Mucosa of rectum (tissue), 2 donors: ENCODE results near the gene ENTPD2.

Experiments used
- H3K27ac ChIP-seq, 2 donors: one replicate each; pipeline ENCODE4 v1.7.0; 2013; ENCODE audit warnings: inconsistent platforms in 2 of 2, low read depth in 2 of 2, low read length in 2 of 2
- H3K27me3 ChIP-seq, 2 donors: one replicate each; pipeline ENCODE4 v1.7.0; 2013; ENCODE audit warnings: low read length in 2 of 2; ENCODE audit not compliant: control insufficient read depth in 2 of 2, insufficient read depth in 2 of 2
- H3K36me3 ChIP-seq, 2 donors: one replicate each; pipeline ENCODE4 v1.7.0; 2013; ENCODE audit warnings: low read length in 2 of 2; ENCODE audit not compliant: control insufficient read depth in 2 of 2, insufficient read depth in 2 of 2
- H3K4me1 ChIP-seq, 2 donors: one replicate each; pipeline ENCODE4 v1.7.0; 2013; ENCODE audit warnings: low read length in 2 of 2, mild to moderate bottlenecking in 1 of 2; ENCODE audit not compliant: control insufficient read depth in 2 of 2, insufficient read depth in 2 of 2
- H3K4me3 ChIP-seq, 2 donors: one replicate each; pipeline ENCODE4 v1.7.0; 2013; ENCODE audit warnings: low read length in 2 of 2
- H3K9ac ChIP-seq, 2 donors: one replicate each; pipeline ENCODE4 v1.7.0; 2013; ENCODE audit warnings: low read length in 2 of 2, low read depth in 1 of 2, mild to moderate bottlenecking in 1 of 2
- H3K9me3 ChIP-seq, 2 donors: one replicate each; pipeline ENCODE4 v1.7.0; 2013; ENCODE audit warnings: low read length in 2 of 2; ENCODE audit not compliant: control insufficient read depth in 2 of 2
- donor health status: healthy.
- donor health status: Normal muscosa, but diverticular disease.

Gene ENTPD2

DNA sequence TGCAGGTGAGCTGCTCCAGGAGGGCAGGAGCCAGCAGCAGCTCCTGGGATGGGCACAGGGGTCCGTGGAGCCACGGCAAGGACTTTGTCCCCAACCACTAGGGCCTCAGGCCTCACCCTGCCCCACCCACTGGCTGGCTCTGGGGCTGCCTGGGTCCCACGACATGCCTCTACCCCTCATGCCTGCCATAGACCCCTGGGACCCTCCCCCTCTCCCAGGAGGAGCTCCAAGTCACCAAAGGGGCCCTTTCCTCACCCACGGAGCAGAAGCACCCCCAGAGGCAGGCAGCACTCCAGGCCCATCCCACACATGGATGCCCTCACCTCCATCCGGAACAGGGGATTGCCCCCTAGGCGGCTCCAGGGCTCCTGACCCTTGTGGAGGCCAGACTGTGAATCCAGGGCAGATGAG is 32.3 kb downstream of the ENTPD2 start:
- peaks cover 17 to 25% of the 10 kb centered on the region in 2 donors for H3K4me1 ChIP-seq
- no peaks in the 10 kb centered on the region for H3K27me3 ChIP-seq
- H3K4me3 ChIP-seq = no peak overlapping the region
- no peaks in the 10 kb centered on the region for H3K9me3 ChIP-seq
- H3K27ac ChIP-seq = peak overlapping the region; percentile 16 to 42
- H3K36me3 ChIP-seq = peaks cover 5 to 9% of the 10 kb centered on the region in 2 donors
- H3K9ac ChIP-seq = no peak overlapping the region

- H3K27me3 ChIP-seq = no peaks in the 10 kb centered on the region
- no peak overlapping the region for H3K27ac ChIP-seq
- H3K4me3 ChIP-seq = no peak overlapping the region
- peaks cover 8 to 14% of the 10 kb centered on the region in 2 donors for H3K36me3 ChIP-seq
- H3K9me3 ChIP-seq = no peaks in the 10 kb centered on the region
- H3K9ac ChIP-seq = no peak overlapping the region
- peaks cover 15 to 22% of the 10 kb centered on the region in 2 donors for H3K4me1 ChIP-seq
These were observed 32.9 kb downstream of the ENTPD2 start for GRCh38 chr9:137020771-137021567.

GRCh38 chr9:137019891-137020683 is 33.8 kb downstream of the ENTPD2 start:
- no peak overlapping the region for H3K4me3 ChIP-seq
- H3K36me3 ChIP-seq = peaks cover 8 to 16% of the 10 kb centered on the region in 2 donors
- H3K9me3 ChIP-seq = no peaks in the 10 kb centered on the region

GRCh38 chr9:137018761-137019559 is 34.9 kb downstream of the ENTPD2 start:
- Histone ChIP-seq H3K4me3 (no peak overlapping the region), H3K9ac (no peak overlapping the region), H3K4me1 (peaks cover 14 to 18% of the 10 kb centered on the region in 2 donors), H3K9me3 (no peaks in the 10 kb centered on the region), H3K27me3 (no peaks in the 10 kb centered on the region), H3K36me3 (peaks cover 8 to 16% of the 10 kb centered on the region in 2 donors), H3K27ac (no peak overlapping the region)

More at GRCh38 chr9:137019891-137020683, 33.8 kb downstream of the ENTPD2 start:
- H3K27me3 ChIP-seq = no peaks in the 10 kb centered on the region
- no peak overlapping the region for H3K27ac ChIP-seq
- H3K9ac ChIP-seq = no peak overlapping the region
- peaks cover 14 to 18% of the 10 kb centered on the region in 2 donors for H3K4me1 ChIP-seq

DNA sequence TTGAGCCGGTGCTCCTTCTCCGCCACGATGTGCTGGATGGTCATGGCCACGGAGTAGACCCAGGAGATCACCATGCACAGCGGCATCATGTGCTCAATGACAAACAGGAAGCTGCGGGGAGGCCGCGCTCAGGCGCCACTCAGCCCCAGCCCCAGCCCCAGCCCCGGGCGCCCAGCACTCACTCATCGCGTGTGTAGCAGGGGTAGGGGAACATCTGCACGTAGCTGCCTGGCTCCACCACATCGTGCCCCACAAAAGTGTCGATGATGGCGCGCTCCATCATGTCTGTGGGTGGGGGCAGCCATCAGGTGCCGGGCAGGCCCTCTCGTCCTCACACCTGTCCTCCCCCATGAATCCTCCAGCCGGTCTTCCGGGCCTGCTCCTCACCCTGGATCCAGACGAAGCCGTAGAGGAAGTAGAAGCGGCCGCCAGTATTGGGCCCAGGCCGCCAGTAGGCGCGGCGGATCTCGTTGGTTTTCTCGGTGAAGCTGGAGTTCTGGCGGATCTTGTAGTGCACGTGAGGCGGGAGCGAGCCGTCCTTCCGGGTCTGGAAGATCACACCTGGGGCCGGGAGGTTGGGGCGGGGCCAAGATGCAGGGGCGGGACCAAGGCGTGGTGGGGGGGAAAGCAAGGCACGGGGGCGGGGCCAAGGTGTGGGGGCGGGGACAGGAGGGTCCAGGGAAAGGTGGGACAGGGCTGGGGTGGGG is 35.9 kb downstream of the ENTPD2 start:
- H3K4me1 ChIP-seq = peaks cover 8 to 15% of the 10 kb centered on the region in 2 donors
- no peaks in the 10 kb centered on the region for H3K27me3 ChIP-seq
- no peak overlapping the region for H3K27ac ChIP-seq
- no peaks in the 10 kb centered on the region for H3K9me3 ChIP-seq
- no peak overlapping the region for H3K4me3 ChIP-seq
- no peak overlapping the region for H3K9ac ChIP-seq
- peaks cover 12 to 16% of the 10 kb centered on the region in 2 donors for H3K36me3 ChIP-seq

- no peak overlapping the region for H3K27ac ChIP-seq
- H3K27me3 ChIP-seq = no peaks in the 10 kb centered on the region
- no peak overlapping the region for H3K4me3 ChIP-seq
- H3K36me3 ChIP-seq = peaks cover 15 to 18% of the 10 kb centered on the region in 2 donors
- H3K9me3 ChIP-seq = no peaks in the 10 kb centered on the region
- H3K9ac ChIP-seq = no peak overlapping the region
- H3K4me1 ChIP-seq = peaks cover 4 to 7% of the 10 kb centered on the region in 2 donors
These were observed 36.8 kb downstream of the ENTPD2 start for GRCh38 chr9:137017071-137017470.

DNA sequence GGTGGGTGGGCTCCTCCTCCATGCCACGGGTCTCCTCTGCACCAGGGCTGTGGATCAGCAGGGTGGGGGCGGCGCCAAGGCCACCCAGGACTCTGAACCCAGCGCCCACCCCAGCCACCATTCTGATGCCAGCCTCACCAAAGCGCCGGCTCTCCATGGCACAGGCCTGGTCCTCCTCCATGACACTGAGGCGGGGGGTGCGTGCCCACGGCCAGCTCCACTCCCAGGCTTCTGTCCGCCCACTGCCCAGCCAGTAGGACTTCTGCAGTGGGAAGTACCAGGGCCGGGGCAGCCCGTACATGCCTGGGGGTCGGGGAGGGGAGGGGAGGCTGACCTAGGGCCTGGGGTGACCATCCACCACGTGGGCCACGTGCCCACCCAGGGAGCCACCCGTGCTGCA is 37.4 kb downstream of the ENTPD2 start:
- Histone ChIP-seq H3K36me3 (peaks cover 15 to 18% of the 10 kb centered on the region in 2 donors), H3K9ac (no peak overlapping the region), H3K9me3 (no peaks in the 10 kb centered on the region), H3K4me1 (peaks cover under 1 to 3% of the 10 kb centered on the region in 2 donors), H3K27ac (no peak overlapping the region), H3K27me3 (no peaks in the 10 kb centered on the region), H3K4me3 (no peak overlapping the region)

DNA sequence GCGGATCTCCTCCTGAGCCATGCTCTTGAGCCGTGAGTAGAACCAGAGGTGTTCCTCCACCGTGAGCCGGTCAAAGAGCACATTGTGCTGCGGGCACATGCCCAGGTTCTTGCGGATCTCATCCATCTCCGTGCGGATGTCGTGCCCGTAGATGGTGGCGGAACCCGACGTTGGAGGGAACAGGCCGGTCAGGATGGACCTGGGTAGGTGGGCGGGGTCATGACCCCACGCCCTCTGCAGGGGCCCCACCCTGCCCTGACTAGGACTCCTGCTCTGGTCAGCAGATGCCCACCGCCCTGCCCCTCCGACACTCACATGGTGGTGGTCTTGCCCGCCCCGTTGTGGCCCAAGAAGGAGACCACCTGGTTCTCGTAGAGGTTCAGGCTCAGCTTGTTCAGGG is 37.9 kb downstream of the ENTPD2 start:
- no peaks in the 10 kb centered on the region for H3K4me1 ChIP-seq
- H3K27me3 ChIP-seq = no peaks in the 10 kb centered on the region
- no peak overlapping the region for H3K9ac ChIP-seq
- H3K9me3 ChIP-seq = no peaks in the 10 kb centered on the region
- H3K4me3 ChIP-seq = no peak overlapping the region
- no peak overlapping the region for H3K27ac ChIP-seq
- peaks cover 15 to 18% of the 10 kb centered on the region in 2 donors for H3K36me3 ChIP-seq

DNA sequence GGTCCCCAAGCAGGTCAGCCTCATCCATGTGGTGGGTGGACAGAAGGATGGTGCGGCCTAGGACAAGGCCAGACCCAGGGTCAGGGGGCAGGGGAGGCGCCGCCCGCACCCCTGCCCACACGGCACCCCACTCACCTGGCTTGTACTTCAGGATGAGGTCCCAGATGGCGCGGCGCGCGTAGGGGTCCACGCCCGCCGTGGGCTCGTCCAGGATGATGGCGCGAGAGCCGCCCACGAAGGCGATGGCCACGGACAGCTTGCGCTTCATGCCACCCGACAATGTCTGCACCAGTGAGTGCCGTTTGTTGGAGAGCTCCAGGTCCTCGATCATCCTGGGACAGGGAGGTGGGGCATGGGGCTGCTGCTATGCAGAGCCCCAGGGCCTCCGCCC is 38.3 kb downstream of the ENTPD2 start:
- Histone ChIP-seq H3K4me3 (no peak overlapping the region), H3K27ac (no peak overlapping the region), H3K9me3 (no peaks in the 10 kb centered on the region), H3K36me3 (peaks cover 15 to 18% of the 10 kb centered on the region in 2 donors), H3K9ac (no peak overlapping the region), H3K4me1 (no peaks in the 10 kb centered on the region), H3K27me3 (no peaks in the 10 kb centered on the region)
